ENCODE data around the gene PDE4B. TPM values are rescaled to one million over a fixed set of nuclear protein-coding genes. Genes with fewer than 3 reads are reported as not detected.

The PDE4B gene
- total and polyA plus RNA-seq, 10 of the 15 experiments (the other 5 are each of a cell fraction or from before 2014, with no cell fraction given): 3.0 to 13.2 (median 5.7) TPM

DNA sequence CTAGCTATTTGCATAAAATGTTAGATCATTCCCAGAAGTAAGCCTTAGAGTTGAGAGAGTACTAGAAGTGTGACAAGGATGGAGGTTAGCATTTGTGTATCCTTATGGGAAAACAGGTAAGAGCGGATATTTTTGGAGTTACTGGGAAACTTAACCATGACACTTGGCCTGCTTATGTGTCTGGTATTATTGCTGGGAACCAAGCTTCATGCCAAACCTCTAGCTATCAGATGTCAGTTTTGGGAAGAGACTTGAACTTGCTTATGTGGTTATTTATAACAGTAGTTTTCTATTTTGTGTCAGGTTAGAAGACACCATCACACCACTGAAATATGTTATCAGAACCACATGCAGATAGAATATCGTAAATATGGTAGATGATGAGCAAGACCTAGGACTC, 511.0 kb downstream of the PDE4B start:
- H3K27me3 ChIP-seq (replicated peaks in 1 of 2; ENCODE audit: control insufficient read depth in 2 of 2, insufficient read depth in 2 of 2, low read length in 1 of 2): no peaks in the 10 kb centered on the region
- no peak for TF ChIP-seq KLF5 (IDR thresholded peaks at IDR 0.05; ENCODE audit: partially characterized antibody)
- no peak for TF ChIP-seq RAD21 (IDR thresholded peaks at IDR 0.05; ENCODE audit: insufficient read depth, low read depth, low read length)
- TF ChIP-seq HDAC2 (IDR thresholded peaks at IDR 0.05): no peak
- no peak for TF ChIP-seq CHD2 (IDR thresholded peaks at IDR 0.05; ENCODE audit: borderline replicate concordance, low read depth, low read length)
- TF ChIP-seq, protein P1, sequence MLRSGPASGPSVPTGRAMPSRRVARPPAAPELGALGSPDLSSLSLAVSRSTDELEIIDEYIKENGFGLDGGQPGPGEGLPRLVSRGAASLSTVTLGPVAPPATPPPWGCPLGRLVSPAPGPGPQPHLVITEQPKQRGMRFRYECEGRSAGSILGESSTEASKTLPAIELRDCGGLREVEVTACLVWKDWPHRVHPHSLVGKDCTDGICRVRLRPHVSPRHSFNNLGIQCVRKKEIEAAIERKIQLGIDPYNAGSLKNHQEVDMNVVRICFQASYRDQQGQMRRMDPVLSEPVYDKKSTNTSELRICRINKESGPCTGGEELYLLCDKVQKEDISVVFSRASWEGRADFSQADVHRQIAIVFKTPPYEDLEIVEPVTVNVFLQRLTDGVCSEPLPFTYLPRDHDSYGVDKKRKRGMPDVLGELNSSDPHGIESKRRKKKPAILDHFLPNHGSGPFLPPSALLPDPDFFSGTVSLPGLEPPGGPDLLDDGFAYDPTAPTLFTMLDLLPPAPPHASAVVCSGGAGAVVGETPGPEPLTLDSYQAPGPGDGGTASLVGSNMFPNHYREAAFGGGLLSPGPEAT (IDR thresholded peaks at IDR 0.05; ENCODE audit: low read depth): no peak
- TF ChIP-seq FOS (IDR thresholded peaks at IDR 0.05; ENCODE audit: borderline replicate concordance, extremely low read depth, insufficient read length): no peak
- TF ChIP-seq SREBF2 (IDR thresholded peaks at IDR 0.05; ENCODE audit: low read length): no peak
- TF ChIP-seq RFX5 (IDR thresholded peaks at IDR 0.05; ENCODE audit: low read depth, low read length): no peak
- no peak for TF ChIP-seq PML (IDR thresholded peaks at IDR 0.05; ENCODE audit: low read length)
- no peak for TF ChIP-seq NFXL1 (IDR thresholded peaks at IDR 0.05; ENCODE audit: borderline replicate concordance)
- no peaks in the 10 kb centered on the region for H3K9me3 ChIP-seq (replicated peaks; ENCODE audit: control insufficient read depth, insufficient read depth, low read length)
- peaks cover 22% of the 10 kb centered on the region; the same call in 1 of the 2 replicates for H3K4me1 ChIP-seq (ENCODE audit: control insufficient read depth, insufficient read depth, low read length)
- H3K4me2 ChIP-seq (ENCODE audit: control insufficient read depth, insufficient read depth): no peak overlapping the region
- BruUV-seq (replicated peaks): no TSS peak
- WGBS (ENCODE audit: insufficient coverage, insufficient replicate concordance, low lambda C conversion rate, missing lambda C conversion rate): 98% methylated on average over 2 of the region's 2 CpGs
- no peak overlapping the region for H3K27ac ChIP-seq (ENCODE audit: control insufficient read depth, insufficient read depth)
- in situ Hi-C loops (cut with MboI) (no loop called here), intact Hi-C loops (cut with micrococcal nuclease; ENCODE audit: unreplicated experiment) (no loop called here)
- no peak overlapping the region for H3K9ac ChIP-seq (ENCODE audit: control insufficient read depth, insufficient read depth, low read length)
- H3K36me3 ChIP-seq (ENCODE audit: control insufficient read depth in 2 of 2, insufficient read depth in 2 of 2, low read length in 1 of 2): no peaks in the 10 kb centered on the region
- FAIRE-seq (no peak), ATAC-seq (no peak), DNase-seq (ENCODE audit: low read depth, low spot score) (no peak)
- CTCF ChIA-PET: interaction anchor here (1.0 to 2.0 kb wide), 6 partner anchors 11 to 64 kb away, joined by 3 to 5 read pairs (median 4); no protein-coding TSS in a partner anchor
- SMC1A ChIA-PET (ENCODE audit: uncharacterized antibody, unreplicated experiment): interaction anchor here (1.2 to 15.7 kb wide), 7 partner anchors 15 to 140 kb away, joined by 3 to 209 read pairs (median 8); no protein-coding TSS in a partner anchor
- POLR2A ChIA-PET: interaction anchor here (0.6 to 2.1 kb wide), 4 partner anchors 14 to 44 kb away, joined by 3 to 10 read pairs (median 4); no protein-coding TSS in a partner anchor
- H2AFZ ChIP-seq (ENCODE audit: control insufficient read depth, low read depth, low read length): no peak overlapping the region
- no peaks in the 10 kb centered on the region for H4K20me1 ChIP-seq (ENCODE audit: control insufficient read depth, insufficient read depth)
- RAD21 ChIA-PET (ENCODE audit: unreplicated experiment): interaction anchor here (0.7 to 1.3 kb wide), 3 partner anchors 13 to 32 kb away, joined by 3 to 4 read pairs (median 3); no protein-coding TSS in a partner anchor
- no peak overlapping the region for H3K4me3 ChIP-seq
- H3K79me2 ChIP-seq (ENCODE audit: control insufficient read depth, insufficient read depth, low read length): no peaks in the 10 kb centered on the region

All from GM12878 (cell line).